Measurements from ENCODE around the gene YRDC.

DNA sequence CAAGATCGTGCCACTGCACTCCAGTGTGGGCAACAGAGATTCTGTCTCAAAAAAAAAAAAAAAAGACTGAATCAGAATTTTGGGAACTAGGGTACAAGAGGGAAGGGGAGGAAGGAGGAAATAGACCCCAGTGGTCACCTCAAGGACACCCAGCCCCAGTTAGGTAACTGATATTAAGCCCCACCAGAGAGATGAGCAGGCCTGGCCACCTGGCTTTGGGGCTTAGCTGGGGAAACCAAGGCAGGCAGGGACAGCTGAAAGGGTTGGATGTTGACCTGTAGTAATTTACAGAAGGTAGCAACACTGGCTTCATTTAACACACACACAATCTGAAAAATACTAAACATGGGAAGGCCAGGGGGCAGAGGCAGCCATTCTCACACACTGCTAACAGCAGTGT, 5.6 kb downstream of the YRDC start:
- no peak for TF ChIP-seq POLR2A (IDR thresholded peaks at IDR 0.05)
- TF ChIP-seq, protein P1, sequence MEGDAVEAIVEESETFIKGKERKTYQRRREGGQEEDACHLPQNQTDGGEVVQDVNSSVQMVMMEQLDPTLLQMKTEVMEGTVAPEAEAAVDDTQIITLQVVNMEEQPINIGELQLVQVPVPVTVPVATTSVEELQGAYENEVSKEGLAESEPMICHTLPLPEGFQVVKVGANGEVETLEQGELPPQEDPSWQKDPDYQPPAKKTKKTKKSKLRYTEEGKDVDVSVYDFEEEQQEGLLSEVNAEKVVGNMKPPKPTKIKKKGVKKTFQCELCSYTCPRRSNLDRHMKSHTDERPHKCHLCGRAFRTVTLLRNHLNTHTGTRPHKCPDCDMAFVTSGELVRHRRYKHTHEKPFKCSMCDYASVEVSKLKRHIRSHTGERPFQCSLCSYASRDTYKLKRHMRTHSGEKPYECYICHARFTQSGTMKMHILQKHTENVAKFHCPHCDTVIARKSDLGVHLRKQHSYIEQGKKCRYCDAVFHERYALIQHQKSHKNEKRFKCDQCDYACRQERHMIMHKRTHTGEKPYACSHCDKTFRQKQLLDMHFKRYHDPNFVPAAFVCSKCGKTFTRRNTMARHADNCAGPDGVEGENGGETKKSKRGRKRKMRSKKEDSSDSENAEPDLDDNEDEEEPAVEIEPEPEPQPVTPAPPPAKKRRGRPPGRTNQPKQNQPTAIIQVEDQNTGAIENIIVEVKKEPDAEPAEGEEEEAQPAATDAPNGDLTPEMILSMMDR (IDR thresholded peaks at IDR 0.05): no peak
- no peak for TF ChIP-seq POLR2AphosphoS5 (IDR thresholded peaks at IDR 0.05; ENCODE audit: insufficient read depth in 1 of 2, low read depth in 1 of 2)
